Hepatocyte (in vitro differentiated cells): ENCODE data around the gene ZC3H8. TPM values are rescaled to one million over a fixed set of nuclear protein-coding genes. Genes with fewer than 3 reads are reported as not detected.

ENCODE experiments used
- DNase-seq: peaks from one replicate; pipeline ENCODE4 v3.0.0-alpha.2; 2016; ENCODE audit warnings: low spot score
- H2AFZ ChIP-seq: fragments of 200-600 bp; sonication (generic); 2 replicates; pipeline ENCODE4 v1.6.0; 2016; ENCODE audit warnings: antibody characterized with exemption, mild to moderate bottlenecking
- H3K27ac ChIP-seq: fragments of 200-600 bp; sonication (generic); 2 replicates; pipeline ENCODE4 v1.5.1; 2016; ENCODE audit warnings: mild to moderate bottlenecking
- H3K27me3 ChIP-seq: fragments of 200-600 bp; sonication (generic); 2 replicates; pipeline ENCODE4 v1.6.1; 2016
- H3K36me3 ChIP-seq: fragments of 200-600 bp; sonication (generic); replicated peaks from 2 replicates; pipeline ENCODE4 v1.5.1; 2016; ENCODE audit warnings: low read depth; ENCODE audit not compliant: insufficient read depth
- H3K4me1 ChIP-seq: fragments of 200-600 bp; sonication (generic); 2 replicates; pipeline ENCODE4 v1.5.1; 2016; ENCODE audit warnings: mild to moderate bottlenecking, moderate library complexity; ENCODE audit not compliant: insufficient read depth
- H3K4me2 ChIP-seq: fragments of 200-600 bp; sonication (generic); 2 replicates; pipeline ENCODE4 v1.6.0; 2016
- H3K4me3 ChIP-seq: fragments of 200-600 bp; sonication (generic); 2 replicates; pipeline ENCODE4 v1.5.1; 2016; ENCODE audit warnings: mild to moderate bottlenecking
- H3K79me2 ChIP-seq: fragments of 200-600 bp; sonication (generic); 2 replicates; pipeline ENCODE4 v1.6.0; 2017; ENCODE audit warnings: mild to moderate bottlenecking
- H3K9me2 ChIP-seq: fragments of 200-600 bp; sonication (generic); replicated peaks from 2 replicates; pipeline ENCODE4 v1.6.0; 2017; ENCODE audit warnings: mild to moderate bottlenecking; ENCODE audit not compliant: insufficient read depth
- H3K9me3 ChIP-seq: fragments of 200-600 bp; sonication (generic); 2 replicates; pipeline ENCODE4 v1.5.1; 2016; ENCODE audit warnings: low read depth, mild to moderate bottlenecking
- H4K20me1 ChIP-seq: fragments of 200-600 bp; sonication (generic); 2 replicates; pipeline ENCODE4 v1.6.0; 2016; ENCODE audit warnings: mild to moderate bottlenecking; ENCODE audit not compliant: insufficient read depth, poor library complexity, severe bottlenecking
- CTCF ChIP-seq: fragments of 200-600 bp; sonication (generic); IDR thresholded peaks from 2 replicates; pipeline ENCODE4 v1.5.1; 2016; ENCODE audit warnings: antibody characterized with exemption, mild to moderate bottlenecking; ENCODE audit not compliant: poor library complexity
- EZH2 ChIP-seq: fragments of 200-600 bp; sonication (generic); IDR thresholded peaks from 2 replicates; pipeline ENCODE4 v1.6.1; 2016; ENCODE audit warnings: antibody characterized with exemption, mild to moderate bottlenecking, borderline replicate concordance
- EZH2phosphoT487 ChIP-seq: fragments of 200-600 bp; sonication (generic); IDR thresholded peaks from one replicate; pipeline ENCODE4 v1.6.1; 2018; ENCODE audit warnings: antibody characterized with exemption, mild to moderate bottlenecking, low read depth, moderate library complexity; ENCODE audit not compliant: unreplicated experiment, severe bottlenecking
- WGBS: methylation state at CpG from one replicate; pipeline ENCODE4 v1.1.6; 2016; ENCODE audit warnings: low lambda C conversion rate; ENCODE audit errors: missing lambda C conversion rate; 5-methylcytosine and 5-hydroxymethylcytosine counted together
- polyA plus RNA-seq: library from polyadenylated mRNA; unstranded; fragments of >200 nt; fragmentation: Nextera tagmentation; extraction: Ambion mirVana; gene quantifications from 2 replicates; pipeline ENCODE4 v1.2.1, GENCODE V29; 2016
- total RNA-seq: library from RNA; depleted of rRNA; stranded (reverse); fragments of >200 nt; gene quantifications from 2 replicates; pipeline ENCODE4 v1.2.3, GENCODE V29; 2014

ZC3H8 gene
- total and polyA plus RNA-seq, 2 experiments from 2014 or later = 13.6 to 17.5 TPM

- H3K4me1 ChIP-seq = no peaks in the 10 kb centered on the region
- no peaks in the 10 kb centered on the region for H4K20me1 ChIP-seq
- H3K36me3 ChIP-seq = no peaks in the 10 kb centered on the region
- DNase-seq = no peak
- H3K79me2 ChIP-seq = no peaks in the 10 kb centered on the region
- no peak overlapping the region for H3K4me2 ChIP-seq
- H3K9me2 ChIP-seq = no peaks in the 10 kb centered on the region
- H2AFZ ChIP-seq = no peak overlapping the region
- H3K9me3 ChIP-seq = no peaks in the 10 kb centered on the region
- no peak overlapping the region for H3K27ac ChIP-seq
- no peaks in the 10 kb centered on the region for H3K27me3 ChIP-seq
- WGBS = 100% methylated on average over 1 of the region's 1 CpG
- no peak overlapping the region for H3K4me3 ChIP-seq
- TF ChIP-seq EZH2phosphoT487 (no peak), CTCF (no peak), EZH2 (no peak)
These were observed 10.0 kb downstream of the ZC3H8 start for GRCh38 chr2:112244854-112245253.

DNA sequence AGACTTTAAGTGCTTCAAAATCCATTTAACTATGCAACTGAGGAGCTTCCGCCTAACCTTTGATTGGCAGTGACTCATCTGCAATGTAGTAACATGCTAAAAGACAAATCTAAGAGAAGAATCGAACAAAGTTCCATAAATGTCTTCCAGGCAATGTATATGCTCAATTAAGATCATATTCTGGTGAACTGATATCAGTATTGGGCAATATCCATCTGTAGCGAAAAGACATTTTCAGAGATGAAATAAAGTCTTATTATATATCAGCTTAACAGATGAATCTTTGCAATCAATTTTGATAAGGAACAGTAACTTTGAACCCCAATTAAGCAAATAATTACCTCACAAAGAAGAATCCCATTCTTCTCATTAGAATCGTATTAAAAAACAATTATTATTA, 11.6 kb downstream of the ZC3H8 start:
- no peaks in the 10 kb centered on the region for H3K79me2 ChIP-seq
- H3K27me3 ChIP-seq = no peaks in the 10 kb centered on the region
- H3K4me3 ChIP-seq = no peak overlapping the region
- H3K36me3 ChIP-seq = no peaks in the 10 kb centered on the region
- WGBS = 97% methylated on average over 4 of the region's 4 CpGs
- no peak overlapping the region for H3K27ac ChIP-seq
- no peaks in the 10 kb centered on the region for H3K9me2 ChIP-seq
- H3K9me3 ChIP-seq = no peaks in the 10 kb centered on the region
- H3K4me2 ChIP-seq = no peak overlapping the region
- no peak overlapping the region for H2AFZ ChIP-seq
- DNase-seq = no peak
- TF ChIP-seq EZH2phosphoT487 = no peak
- TF ChIP-seq CTCF = no peak
- TF ChIP-seq EZH2 = no peak
- H4K20me1 ChIP-seq = no peaks in the 10 kb centered on the region
- no peaks in the 10 kb centered on the region for H3K4me1 ChIP-seq

- Histone ChIP-seq H3K36me3 (no peaks in the 10 kb centered on the region), H3K9me2 (no peaks in the 10 kb centered on the region), H2AFZ (no peak overlapping the region), H3K27me3 (no peaks in the 10 kb centered on the region), H3K4me3 (no peak overlapping the region), H4K20me1 (no peaks in the 10 kb centered on the region), H3K9me3 (no peaks in the 10 kb centered on the region), H3K4me1 (no peaks in the 10 kb centered on the region), H3K79me2 (no peaks in the 10 kb centered on the region), H3K4me2 (no peak overlapping the region), H3K27ac (no peak overlapping the region)
- WGBS = 93% methylated on average over 3 of the region's 3 CpGs
- TF ChIP-seq EZH2phosphoT487 (no peak), CTCF (no peak), EZH2 (no peak)
- DNase-seq = no peak
These were observed 12.5 kb downstream of the ZC3H8 start for GRCh38 chr2:112242384-112242783.

- no peak for DNase-seq
- no peak for TF ChIP-seq CTCF
- no peak for TF ChIP-seq EZH2
- no peak for TF ChIP-seq EZH2phosphoT487
- 64% methylated on average over 1 of the region's 1 CpG for WGBS
- Histone ChIP-seq H3K79me2 (no peaks in the 10 kb centered on the region), H3K27me3 (no peaks in the 10 kb centered on the region), H4K20me1 (no peaks in the 10 kb centered on the region), H3K27ac (no peak overlapping the region), H3K4me1 (no peaks in the 10 kb centered on the region), H3K4me2 (no peak overlapping the region), H2AFZ (no peak overlapping the region), H3K9me2 (no peaks in the 10 kb centered on the region), H3K4me3 (no peak overlapping the region), H3K9me3 (no peaks in the 10 kb centered on the region), H3K36me3 (no peaks in the 10 kb centered on the region)
These were observed 15.0 kb downstream of the ZC3H8 start for GRCh38 chr2:112239862-112240261.
